Omental fat pad (tissue), 4 donors: ENCODE data around the gene ZFAND4. TPM values are rescaled to one million over a fixed set of nuclear protein-coding genes. Genes with fewer than 3 reads are reported as not detected.

Experiments used
- ATAC-seq: fragments of 150-250 bp; one replicate; pipeline ENCODE4 v1.9.1; 2016; ENCODE audit warnings: mild to moderate bottlenecking, moderate library complexity; ENCODE audit not compliant: low FRiP score
- DNase-seq: peaks from one replicate; pipeline ENCODE4 v3.0.0-alpha.2; 2019; ENCODE audit warnings: low spot score
- CTCF ChIP-seq, 3 donors: fragments of 450-650 bp; IDR thresholded peaks; one replicate each; pipeline ENCODE4 v1.5.1; 2016 to 2017; ENCODE audit warnings: antibody characterized with exemption in 3 of 3, mild to moderate bottlenecking in 3 of 3, moderate library complexity in 2 of 3
- total RNA-seq, 4 donors: library from RNA; depleted of rRNA; stranded (reverse); fragments of >200 nt; gene quantifications; one replicate each; pipeline ENCODE4 v1.1.0, GENCODE V29; 2016

Gene ZFAND4
- total RNA-seq, 4 donors from 2014 or later: 8.8 to 14.0 (median 12.9) TPM

DNA sequence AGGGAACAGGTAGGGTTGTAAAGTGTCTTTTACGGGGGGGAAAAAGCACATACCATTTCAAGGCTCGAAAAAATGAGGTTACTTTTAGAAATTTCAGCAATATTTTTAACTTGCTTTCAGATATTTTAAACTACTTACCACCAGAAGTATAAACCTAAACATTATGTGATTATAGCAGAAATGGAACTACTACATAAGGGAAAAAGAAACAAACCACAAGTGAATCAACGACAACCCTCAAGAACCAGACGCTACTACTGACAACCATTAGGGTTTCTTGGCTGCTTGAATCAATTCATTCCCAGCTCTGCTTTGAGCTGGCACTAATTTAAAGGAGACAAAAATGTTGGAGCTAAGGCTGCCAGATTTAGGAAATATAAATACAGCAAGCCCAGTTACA, 80.1 kb downstream of the ZFAND4 start:
- no peak for ATAC-seq
- no peak for TF ChIP-seq CTCF (IDR thresholded peaks at IDR 0.05)
- DNase-seq: no peak

DNA sequence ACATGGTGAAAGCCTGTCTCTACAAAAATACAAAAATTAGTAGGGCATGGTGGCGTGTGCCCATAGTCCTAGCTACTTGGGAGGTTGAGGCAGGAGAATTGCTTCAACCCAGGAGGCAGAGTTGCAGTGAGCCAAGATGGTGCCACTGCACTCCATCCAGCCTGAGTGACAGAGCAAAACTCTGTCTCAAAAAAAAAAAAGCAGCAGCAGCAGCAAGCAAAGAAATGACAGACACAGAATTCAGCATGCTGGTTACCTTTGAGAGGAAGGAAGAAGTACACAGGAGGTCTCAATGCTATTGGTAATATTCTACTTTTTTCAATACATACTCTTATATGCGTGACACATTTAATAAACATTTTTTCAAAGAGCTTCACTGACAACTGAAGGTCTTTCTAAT, 81.3 kb downstream of the ZFAND4 start:
- DNase-seq (no peak), ATAC-seq (no peak)
- TF ChIP-seq CTCF (IDR thresholded peaks at IDR 0.05): no peak

- no peak for TF ChIP-seq CTCF (IDR thresholded peaks at IDR 0.05)
- DNase-seq: no peak
- no peak for ATAC-seq
These were observed 82.7 kb downstream of the ZFAND4 start for GRCh38 chr10:45589868-45590267.

GRCh38 chr10:45589009-45589408, 83.6 kb downstream of the ZFAND4 start:
- ATAC-seq: no peak
- no peak for TF ChIP-seq CTCF (IDR thresholded peaks at IDR 0.05)
- no peak for DNase-seq

- no peak for ATAC-seq
- no peak for DNase-seq
- no peak for TF ChIP-seq CTCF (IDR thresholded peaks at IDR 0.05)
These were observed 86.3 kb downstream of the ZFAND4 start for GRCh38 chr10:45586028-45586824.

- no peak for DNase-seq
- TF ChIP-seq CTCF (IDR thresholded peaks at IDR 0.05): no peak
- no peak for ATAC-seq
These were observed 87.4 kb downstream of the ZFAND4 start for GRCh38 chr10:45585131-45585530.

- TF ChIP-seq CTCF (IDR thresholded peaks at IDR 0.05): no peak
- DNase-seq (no peak), ATAC-seq (no peak)
These were observed 90.2 kb downstream of the ZFAND4 start for GRCh38 chr10:45582386-45582781.
